NCI-H187 treated with DMSO at 0.1 percent for 48 hours (cell line): ENCODE data around the gene KIFAP3.
A peak's percentile ranks its signal among the peaks of the same experiment; 100 is the strongest.
"Not testable (repeated sequence)": the region's sequence is repeated elsewhere in the genome, so short reads cannot be mapped to it uniquely, and the experiment has no call there.

Experiments
- DNase-seq: peaks from one replicate; lab custom pipeline; 2025; lab: John Stamatoyannopoulos, UW

The KIFAP3 gene

GRCh38 chr1:169924063-169924462 lies 150.4 kb downstream of the KIFAP3 start:
- DNase-seq, result no peak

- DNase-seq, result no peak
Observed at GRCh38 chr1:169921080-169921479, 153.4 kb downstream of the KIFAP3 start.

GRCh38 chr1:169918927-169919326 lies 155.6 kb downstream of the KIFAP3 start:
- no peak for DNase-seq

- not testable (repeated sequence) for DNase-seq
Observed at GRCh38 chr1:169918220-169918619, 156.3 kb downstream of the KIFAP3 start.

- DNase-seq, result no peak
Observed at GRCh38 chr1:169915150-169915549, 159.3 kb downstream of the KIFAP3 start.

GRCh38 chr1:169914531-169914930 lies 160.0 kb downstream of the KIFAP3 start:
- no peak for DNase-seq

GRCh38 chr1:169909499-169909898 lies 165.0 kb downstream of the KIFAP3 start:
- no peak for DNase-seq

GRCh38 chr1:169906938-169907337 lies 167.6 kb downstream of the KIFAP3 start:
- DNase-seq, result no peak

- DNase-seq, result no peak
Observed at GRCh38 chr1:169904834-169905233, 169.7 kb downstream of the KIFAP3 start.

GRCh38 chr1:169902751-169903150 lies 171.7 kb downstream of the KIFAP3 start:
- no peak for DNase-seq

GRCh38 chr1:169901115-169901514 lies 173.4 kb downstream of the KIFAP3 start:
- no peak for DNase-seq

GRCh38 chr1:169900571-169900970 lies 173.9 kb downstream of the KIFAP3 start:
- DNase-seq, result no peak

- no peak for DNase-seq
Observed at GRCh38 chr1:169899519-169900217, 174.8 kb downstream of the KIFAP3 start.

- DNase-seq, result no peak
Observed at GRCh38 chr1:169896013-169896412, 178.5 kb downstream of the KIFAP3 start.

- no peak for DNase-seq
Observed at GRCh38 chr1:169894424-169895145, 179.9 kb downstream of the KIFAP3 start.

GRCh38 chr1:169893645-169894423 lies 180.7 kb downstream of the KIFAP3 start, which contains the start of gene SCYL3:
SCYL3 (minus strand) TSS chr1:169893896; CDS start chr1:169888840, 5,056 bp downstream.
- peak; percentile 99 for DNase-seq

- no peak for DNase-seq
Observed at GRCh38 chr1:169892927-169893644, 181.4 kb downstream of the KIFAP3 start.

GRCh38 chr1:169892176-169892926 lies 182.1 kb downstream of the KIFAP3 start:
- DNase-seq, result no peak

- DNase-seq, result no peak
Observed at GRCh38 chr1:169891539-169891885, 183.0 kb downstream of the KIFAP3 start.

- no peak for DNase-seq
Observed at GRCh38 chr1:169890761-169891538, 183.5 kb downstream of the KIFAP3 start.

GRCh38 chr1:169889871-169890270 lies 184.6 kb downstream of the KIFAP3 start:
- no peak for DNase-seq
